ENCODE results near the gene IGF2.
A peak's percentile ranks its signal among the peaks of the same experiment; 100 is the strongest.

Gene IGF2

DNA sequence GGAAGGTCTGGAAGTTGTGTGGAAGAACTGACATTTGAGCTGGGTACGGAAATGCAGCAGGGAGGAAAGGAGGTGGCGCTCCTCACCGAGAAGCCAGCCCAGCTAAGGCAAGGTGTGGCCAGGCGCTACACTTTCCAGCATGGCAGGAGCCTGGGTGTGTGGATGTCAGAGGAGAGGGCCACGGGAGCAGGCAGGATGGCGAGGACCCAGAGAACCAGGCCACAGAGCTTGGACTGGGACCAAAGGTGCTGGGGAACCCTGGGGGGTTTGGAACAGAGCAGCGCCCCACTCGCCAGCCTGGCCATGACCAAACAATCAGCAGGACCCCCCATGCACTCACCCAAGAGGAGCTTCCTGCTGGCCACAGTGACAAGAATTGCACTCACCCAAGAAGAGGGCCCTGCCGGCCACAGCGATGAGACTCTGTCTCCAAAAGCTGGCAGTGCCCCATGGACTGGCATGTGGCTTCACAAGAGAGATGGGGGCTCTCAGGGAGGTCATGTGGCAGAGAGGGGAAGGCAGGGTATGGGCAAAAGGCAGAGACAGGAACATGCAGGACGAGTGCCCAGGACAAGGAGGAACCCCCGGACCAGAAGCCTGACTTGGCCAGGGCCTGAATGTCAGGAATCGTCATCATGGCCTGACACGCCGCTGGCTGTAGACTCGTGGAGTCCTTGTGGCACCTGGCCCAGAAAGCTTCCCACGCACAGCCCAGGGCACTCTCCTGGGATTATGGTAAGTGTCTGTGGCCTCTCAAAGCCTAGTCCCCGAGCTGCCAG, 45.4 kb downstream of the IGF2 start:
- TF ChIP-seq, protein P1, sequence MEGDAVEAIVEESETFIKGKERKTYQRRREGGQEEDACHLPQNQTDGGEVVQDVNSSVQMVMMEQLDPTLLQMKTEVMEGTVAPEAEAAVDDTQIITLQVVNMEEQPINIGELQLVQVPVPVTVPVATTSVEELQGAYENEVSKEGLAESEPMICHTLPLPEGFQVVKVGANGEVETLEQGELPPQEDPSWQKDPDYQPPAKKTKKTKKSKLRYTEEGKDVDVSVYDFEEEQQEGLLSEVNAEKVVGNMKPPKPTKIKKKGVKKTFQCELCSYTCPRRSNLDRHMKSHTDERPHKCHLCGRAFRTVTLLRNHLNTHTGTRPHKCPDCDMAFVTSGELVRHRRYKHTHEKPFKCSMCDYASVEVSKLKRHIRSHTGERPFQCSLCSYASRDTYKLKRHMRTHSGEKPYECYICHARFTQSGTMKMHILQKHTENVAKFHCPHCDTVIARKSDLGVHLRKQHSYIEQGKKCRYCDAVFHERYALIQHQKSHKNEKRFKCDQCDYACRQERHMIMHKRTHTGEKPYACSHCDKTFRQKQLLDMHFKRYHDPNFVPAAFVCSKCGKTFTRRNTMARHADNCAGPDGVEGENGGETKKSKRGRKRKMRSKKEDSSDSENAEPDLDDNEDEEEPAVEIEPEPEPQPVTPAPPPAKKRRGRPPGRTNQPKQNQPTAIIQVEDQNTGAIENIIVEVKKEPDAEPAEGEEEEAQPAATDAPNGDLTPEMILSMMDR (IDR thresholded peaks at IDR 0.05; ENCODE audit: low read length, missing control alignments) = no peak
- DNase-seq (ENCODE audit: low read depth) = peak; percentile 20
- no peak overlapping the region for H3K4me3 ChIP-seq (replicated peaks; ENCODE audit: low read depth, low read length)

DNA sequence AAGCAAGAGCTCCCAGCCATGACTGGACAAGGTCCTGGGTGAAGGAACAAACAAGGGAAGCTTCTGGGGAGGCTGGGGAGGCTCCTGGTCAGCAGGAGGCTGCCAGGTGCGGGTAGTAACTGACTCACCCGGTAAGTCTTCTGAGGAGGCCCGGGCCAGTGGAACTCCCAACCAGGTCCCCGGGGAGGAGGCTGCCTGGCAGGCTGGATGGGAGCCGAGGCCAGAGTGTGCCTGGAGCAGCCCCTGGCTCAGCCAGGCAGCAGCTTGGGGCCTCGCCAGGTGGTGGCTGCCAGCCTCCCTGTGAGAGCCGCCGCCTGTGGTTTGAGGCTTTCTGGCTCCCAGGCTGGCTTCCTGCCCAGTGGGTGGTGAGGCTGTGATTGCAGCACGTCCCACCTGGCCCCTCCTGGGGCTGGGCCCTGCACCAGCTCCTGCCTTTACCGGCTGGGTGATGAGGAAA, 46.2 kb downstream of the IGF2 start:
- TF ChIP-seq, protein P1 (IDR thresholded peaks at IDR 0.05; ENCODE audit: low read length, missing control alignments) = no peak
- peak; percentile 36 for DNase-seq (ENCODE audit: low read depth)
- H3K4me3 ChIP-seq (replicated peaks; ENCODE audit: low read depth, low read length) = no peak overlapping the region

DNA sequence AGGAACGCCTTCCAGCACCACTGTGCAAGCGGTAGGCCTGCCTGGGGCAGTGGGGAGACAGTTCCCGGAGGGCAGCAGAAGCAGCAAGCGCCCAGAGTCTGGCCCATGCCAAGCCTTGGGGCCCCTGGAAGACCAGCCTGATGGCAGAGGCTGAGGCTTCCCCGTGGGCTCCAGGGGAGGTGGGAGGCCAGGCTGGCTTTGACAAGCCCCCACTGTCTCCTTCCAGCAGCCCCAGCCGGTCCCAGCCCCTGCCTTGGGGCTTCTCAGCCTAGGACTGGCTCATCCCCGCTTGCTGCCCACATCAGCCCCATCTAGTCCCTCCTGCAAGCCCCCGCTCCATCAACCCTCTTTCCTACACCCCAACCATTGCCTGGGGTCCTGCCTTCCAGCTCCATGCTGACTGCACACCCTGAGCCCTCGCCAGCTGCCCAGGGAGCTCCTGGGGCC, 46.7 kb downstream of the IGF2 start:
- TF ChIP-seq, protein P1 (IDR thresholded peaks at IDR 0.05; ENCODE audit: low read length, missing control alignments) = no peak
- H3K4me3 ChIP-seq (replicated peaks; ENCODE audit: low read depth, low read length) = no peak overlapping the region
- DNase-seq (ENCODE audit: low read depth) = no peak

DNA sequence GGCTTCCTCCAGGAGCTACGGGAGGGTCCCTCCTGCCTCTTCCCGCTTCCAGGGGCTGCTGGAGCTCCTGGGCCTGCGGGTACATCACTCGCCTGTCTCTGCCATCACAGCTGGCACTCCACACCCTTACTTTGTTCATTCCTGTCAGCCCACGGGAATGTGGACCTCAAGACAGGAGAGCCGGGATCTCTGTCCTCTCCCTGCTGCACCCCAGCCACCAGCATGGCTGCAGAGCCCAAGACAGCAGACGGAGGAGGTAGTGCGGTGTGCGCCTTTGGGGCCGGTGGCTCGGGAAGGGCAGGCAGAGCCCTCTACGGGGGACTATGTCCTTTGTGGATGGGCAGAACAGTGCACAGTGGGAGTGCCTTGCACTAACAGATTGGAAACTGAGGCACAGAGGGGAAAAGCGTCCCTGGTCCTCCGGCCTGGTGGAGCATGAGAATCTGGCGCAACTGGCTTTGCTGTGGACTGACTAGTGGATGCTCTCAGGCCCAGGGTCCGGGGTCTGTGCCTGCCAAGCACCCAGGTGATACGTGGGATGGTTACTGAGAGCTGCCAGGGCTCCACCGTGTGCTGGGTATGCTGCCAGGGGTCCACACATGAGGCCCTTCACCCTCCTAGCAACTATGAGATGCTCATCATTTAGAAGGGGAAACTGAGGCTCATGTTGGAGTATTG, 47.3 kb downstream of the IGF2 start:
- DNase-seq (ENCODE audit: low read depth) = no peak
- TF ChIP-seq, protein P1 (IDR thresholded peaks at IDR 0.05; ENCODE audit: low read length, missing control alignments) = no peak
- no peak overlapping the region for H3K4me3 ChIP-seq (replicated peaks; ENCODE audit: low read depth, low read length)

DNA sequence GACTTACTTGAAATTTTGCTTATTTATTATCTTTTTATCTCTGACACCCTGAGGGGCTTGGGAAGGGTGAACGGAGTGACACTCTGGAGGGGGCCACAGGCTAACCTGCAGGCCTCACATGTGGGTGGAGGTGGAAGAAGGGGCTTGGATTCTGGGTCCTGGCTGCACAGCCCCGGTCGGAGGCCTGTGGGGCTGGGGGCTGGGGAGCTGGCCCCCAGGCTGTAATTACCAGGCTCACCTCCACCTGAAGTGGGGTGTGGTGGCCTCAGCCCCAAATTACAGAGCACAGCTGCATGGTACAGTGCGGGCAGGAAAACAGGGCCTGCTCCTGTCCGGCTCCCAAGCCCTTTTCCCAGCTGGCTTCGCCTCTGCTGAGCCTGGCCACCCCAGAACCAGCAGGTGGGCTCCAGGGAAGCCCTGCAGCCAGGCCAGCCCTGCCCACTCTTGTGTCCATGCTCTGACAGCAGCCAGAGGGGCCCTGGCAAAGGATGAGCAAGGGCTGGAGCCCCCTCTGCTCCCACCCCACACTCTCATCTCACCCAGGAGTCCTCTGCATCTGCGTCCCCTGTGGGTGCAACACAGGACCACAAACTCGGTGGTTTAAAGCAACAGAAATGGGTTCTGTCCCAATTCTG, 48.0 kb downstream of the IGF2 start:
- TF ChIP-seq, protein P1 (IDR thresholded peaks at IDR 0.05; ENCODE audit: low read length, missing control alignments) = no peak

DNA sequence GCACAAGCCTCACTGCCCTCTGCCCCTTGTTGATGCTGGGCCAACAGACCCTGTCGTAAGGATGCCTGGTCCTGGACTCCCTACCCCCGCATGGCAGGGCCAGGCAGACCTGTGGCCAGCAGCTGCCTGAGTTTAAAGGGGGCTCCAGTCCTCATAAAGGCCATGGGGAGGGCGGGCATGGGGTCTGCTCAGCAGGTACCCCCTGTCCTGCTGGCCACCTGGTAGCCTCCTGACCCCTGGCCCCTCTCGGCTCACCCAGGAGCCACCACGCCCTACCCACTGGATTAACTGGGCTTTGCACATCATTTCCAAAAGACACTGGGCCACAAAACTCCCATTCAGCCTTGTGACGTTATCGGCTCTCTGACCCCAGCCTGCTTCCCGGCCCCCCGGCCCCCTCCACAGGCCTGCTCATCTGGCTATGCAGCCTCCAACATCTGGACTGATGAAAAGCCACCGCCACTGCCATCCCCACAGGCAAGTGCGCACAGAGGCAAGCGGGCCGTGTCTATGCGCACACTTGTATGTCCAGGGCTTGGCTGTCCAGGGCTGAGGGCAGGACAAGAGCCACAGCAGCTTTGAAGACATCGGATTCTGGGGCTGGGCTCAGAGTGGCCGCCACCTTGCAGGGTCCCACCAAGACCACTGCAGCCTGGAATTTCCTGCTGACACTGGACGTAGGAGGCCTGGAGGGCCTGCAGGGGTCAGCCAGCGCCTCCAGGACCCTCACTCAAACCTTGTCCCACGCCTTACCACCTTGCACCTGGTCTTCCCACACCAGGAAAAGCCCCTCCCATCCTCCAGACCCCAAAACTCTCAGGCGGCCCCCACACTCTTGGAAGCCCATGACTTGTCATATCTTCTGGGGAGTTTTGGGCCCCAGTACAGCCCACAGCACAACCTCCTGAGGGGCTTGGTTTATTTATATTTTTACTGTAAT, 48.7 kb downstream of the IGF2 start:
- DNase-seq (ENCODE audit: low read depth) = no peak
- TF ChIP-seq, protein P1 (IDR thresholded peaks at IDR 0.05; ENCODE audit: low read length, missing control alignments) = no peak
- H3K4me3 ChIP-seq (replicated peaks; ENCODE audit: low read depth, low read length) = no peak overlapping the region

More for the DNA sequence above, 48.0 kb downstream of the IGF2 start:
- H3K4me3 ChIP-seq (replicated peaks; ENCODE audit: low read depth, low read length) = no peak overlapping the region
- DNase-seq (ENCODE audit: low read depth) = no peak
